Thoracic aorta (tissue), 2 donors: ENCODE results near the gene PPP6R2. TPM values are rescaled to one million over a fixed set of nuclear protein-coding genes. Genes with fewer than 3 reads are reported as not detected.

Source experiments
- ATAC-seq: fragments of 150-250 bp; one replicate; pipeline ENCODE4 v1.8.0; 2017; ENCODE audit warnings: low read depth; ENCODE audit not compliant: insufficient number of reproducible peaks, low FRiP score
- DNase-seq: peaks from one replicate; pipeline ENCODE4 v3.0.0-alpha.2; 2020; ENCODE audit warnings: low spot score
- H3K27ac ChIP-seq, 2 donors: fragments of 200-600 bp; sonication (generic); 1 replicate in 1 of 2; 2 replicates in 1 of 2; pipeline ENCODE4 v1.5.1; 2016; ENCODE audit warnings: mild to moderate bottlenecking in 2 of 2, moderate library complexity in 2 of 2
- H3K27me3 ChIP-seq: fragments of 200-600 bp; sonication (generic); replicated peaks from 2 replicates; pipeline ENCODE4 v1.6.0; 2016; ENCODE audit warnings: mild to moderate bottlenecking; ENCODE audit not compliant: insufficient read depth
- H3K36me3 ChIP-seq: fragments of 200-600 bp; sonication (generic); one replicate; pipeline ENCODE4 v1.5.1; 2016
- H3K4me1 ChIP-seq, 2 donors: fragments of 200-600 bp; sonication (generic); 1 replicate in 1 of 2; 2 replicates in 1 of 2; pipeline versions ENCODE4 v1.5.1 to v1.6.0; 2016; ENCODE audit warnings: low read depth in 2 of 2, mild to moderate bottlenecking in 1 of 2; ENCODE audit not compliant: control insufficient read depth in 1 of 2
- H3K4me3 ChIP-seq: fragments of 200-600 bp; sonication (generic); 2 replicates; pipeline ENCODE4 v1.5.1; 2016; ENCODE audit warnings: mild to moderate bottlenecking
- H3K9me3 ChIP-seq: fragments of 200-600 bp; sonication (generic); 2 replicates; pipeline ENCODE4 v1.5.1; 2016
- CTCF ChIP-seq: fragments of 200-600 bp; sonication (generic); IDR thresholded peaks from one replicate; pipeline ENCODE4 v1.5.1; 2019; ENCODE audit warnings: antibody characterized with exemption
- total RNA-seq, 2 donors: library from RNA; depleted of rRNA; stranded (reverse); fragments of >200 nt; gene quantifications; one replicate each; pipeline versions ENCODE4 v1.1.0 to v1.2.3, GENCODE V29; 2016

Gene PPP6R2
- total RNA-seq, 2 donors from 2014 or later: 61.2 to 73.6 TPM

- no peak for TF ChIP-seq CTCF
- Histone ChIP-seq H3K27me3 (no peaks in the 10 kb centered on the region), H3K4me3 (no peak overlapping the region), H3K36me3 (peaks cover 48% of the 10 kb centered on the region), H3K4me1 (peaks cover 20 to 30% of the 10 kb centered on the region in 2 donors), H3K27ac (no peak overlapping the region), H3K9me3 (no peaks in the 10 kb centered on the region)
- ATAC-seq: no peak
- DNase-seq: no peak
Observed at GRCh38 chr22:50467341-50467740, 124.2 kb downstream of the PPP6R2 start.

- ATAC-seq: no peak
- H3K27ac ChIP-seq: no peak overlapping the region
- peaks cover 25 to 36% of the 10 kb centered on the region in 2 donors for H3K4me1 ChIP-seq
- peaks cover 44% of the 10 kb centered on the region for H3K36me3 ChIP-seq
- no peak overlapping the region for H3K4me3 ChIP-seq
- TF ChIP-seq CTCF: no peak
- H3K27me3 ChIP-seq: no peaks in the 10 kb centered on the region
- no peaks in the 10 kb centered on the region for H3K9me3 ChIP-seq
- no peak for DNase-seq
Observed at GRCh38 chr22:50467773-50468440, 124.8 kb downstream of the PPP6R2 start.

- no peak for TF ChIP-seq CTCF
- Histone ChIP-seq H3K9me3 (no peaks in the 10 kb centered on the region), H3K27ac (no peak overlapping the region), H3K27me3 (no peaks in the 10 kb centered on the region), H3K36me3 (peaks cover 38% of the 10 kb centered on the region), H3K4me1 (peaks cover 33 to 43% of the 10 kb centered on the region in 2 donors), H3K4me3 (no peak overlapping the region)
- no peak for ATAC-seq
- DNase-seq: no peak
Observed at GRCh38 chr22:50468626-50469025, 125.5 kb downstream of the PPP6R2 start.

GRCh38 chr22:50469377-50470305, 126.5 kb downstream of the PPP6R2 start:
- H3K27ac ChIP-seq: no peak overlapping the region
- no peak overlapping the region for H3K4me3 ChIP-seq
- peaks cover 27% of the 10 kb centered on the region for H3K36me3 ChIP-seq
- peaks cover 36 to 47% of the 10 kb centered on the region in 2 donors for H3K4me1 ChIP-seq
- H3K9me3 ChIP-seq: no peaks in the 10 kb centered on the region
- no peaks in the 10 kb centered on the region for H3K27me3 ChIP-seq
- ATAC-seq (no peak), DNase-seq (no peak)
- TF ChIP-seq CTCF: no peak

- Histone ChIP-seq H3K4me3 (no peak overlapping the region), H3K36me3 (peaks cover 20% of the 10 kb centered on the region), H3K27me3 (no peaks in the 10 kb centered on the region), H3K4me1 (peaks cover 40 to 51% of the 10 kb centered on the region in 2 donors), H3K27ac (no peak overlapping the region), H3K9me3 (no peaks in the 10 kb centered on the region)
- no peak for ATAC-seq
- TF ChIP-seq CTCF: no peak
- DNase-seq: no peak
Observed at GRCh38 chr22:50470491-50470890, 127.4 kb downstream of the PPP6R2 start.
